A673 (cell line): ENCODE results near the gene PGLYRP3.

Experiments used
- CTCF ChIP-seq: fragments of 300-800, 200-600 bp; sonication (generic); conservative IDR thresholded peaks from 2 replicates; pipeline ENCODE4 v1.5.1; 2017; ENCODE audit warnings: low read depth, mild to moderate bottlenecking, antibody characterized with exemption, low read length, moderate library complexity, mixed read lengths
- EZH2 ChIP-seq: fragments of 200-600 bp; sonication (generic); IDR thresholded peaks from 2 replicates; pipeline ENCODE4 v1.6.1; 2017; ENCODE audit warnings: borderline replicate concordance, low read depth, mild to moderate bottlenecking, mixed read lengths, antibody characterized with exemption, low read length; ENCODE audit not compliant: poor library complexity, severe bottlenecking

- TF ChIP-seq CTCF (peak; percentile 44), EZH2 (no peak)
These were observed 40.6 kb upstream of the PGLYRP3 start for GRCh38 chr1:153353226-153353947.
